CD14-positive monocyte (primary cell): ENCODE results near the gene CASS4. TPM values are rescaled to one million over a fixed set of nuclear protein-coding genes. Genes with fewer than 3 reads are reported as not detected.

Source experiments
- DNase-seq, 3 donors: peaks; one replicate each; pipeline ENCODE4 v3.0.0-alpha.2; 2011 to 2022
- H2AFZ ChIP-seq: 2 replicates; pipeline ENCODE4 v1.6.0; 2012; ENCODE audit warnings: mild to moderate bottlenecking, low read depth, low read length, inconsistent platforms; ENCODE audit not compliant: insufficient read depth, poor library complexity, severe bottlenecking
- H3K27ac ChIP-seq, 2 donors: 1 replicate in 1 of 2; 2 replicates in 1 of 2; pipeline ENCODE4 v1.5.1; 2012 to 2013; ENCODE audit warnings: low read length in 2 of 2, control low read depth in 1 of 2, inconsistent platforms in 1 of 2, low read depth in 1 of 2, mild to moderate bottlenecking in 1 of 2
- H3K27me3 ChIP-seq, 2 donors: one replicate each; pipeline versions ENCODE4 v1.6.0 to v1.6.1; 2011 to 2013; ENCODE audit warnings: low read length in 2 of 2; ENCODE audit not compliant: control insufficient read depth in 2 of 2, insufficient read depth in 2 of 2
- H3K36me3 ChIP-seq, 2 donors: replicated peaks in 1 of 2; 1 replicate in 1 of 2; 2 replicates in 1 of 2; pipeline versions ENCODE4 v1.5.1 to v1.6.1; 2012 to 2013; ENCODE audit warnings: low read length in 2 of 2, control low read depth in 1 of 2, inconsistent platforms in 1 of 2, mild to moderate bottlenecking in 1 of 2; ENCODE audit not compliant: insufficient read depth in 2 of 2, control insufficient read depth in 1 of 2
- H3K4me1 ChIP-seq, 2 donors: 1 replicate in 1 of 2; 2 replicates in 1 of 2; pipeline versions ENCODE4 v1.5.1 to v1.6.1; 2012 to 2013; ENCODE audit warnings: low read length in 2 of 2, control low read depth in 1 of 2, inconsistent platforms in 1 of 2, mild to moderate bottlenecking in 1 of 2, moderate library complexity in 1 of 2; ENCODE audit not compliant: insufficient read depth in 2 of 2, control insufficient read depth in 1 of 2
- H3K4me2 ChIP-seq: replicated peaks from 2 replicates; pipeline ENCODE3; 2012; ENCODE audit warnings: low read length, moderate library complexity, mild to moderate bottlenecking; ENCODE audit not compliant: poor library complexity, severe bottlenecking; ENCODE audit errors: extremely low read depth
- H3K4me3 ChIP-seq, 3 experiments: fragments of 200-600 bp in 1 of 3; sonication (generic) in 1 of 3; replicated peaks in 1 of 3; 1 replicate in 2 of 3; 2 replicates in 1 of 3; pipeline ENCODE4 v1.5.1; 2011 to 2013; ENCODE audit warnings: low read length in 3 of 3, mild to moderate bottlenecking in 3 of 3, control low read depth in 2 of 3, low read depth in 2 of 3, inconsistent platforms in 1 of 3, moderate library complexity in 1 of 3
- H3K79me2 ChIP-seq: 2 replicates; pipeline ENCODE4 v1.6.0; 2012; ENCODE audit warnings: mild to moderate bottlenecking, control low read depth, inconsistent platforms, low read length, moderate library complexity; ENCODE audit not compliant: insufficient read depth
- H3K9ac ChIP-seq: 2 replicates; pipeline ENCODE4 v1.6.0; 2017; ENCODE audit warnings: low read length, mild to moderate bottlenecking; ENCODE audit not compliant: insufficient read depth, poor library complexity, severe bottlenecking
- H3K9me3 ChIP-seq, 2 donors: replicated peaks in 1 of 2; 1 replicate in 1 of 2; 2 replicates in 1 of 2; pipeline versions ENCODE4 v1.5.1 to v1.6.1; 2012 to 2013; ENCODE audit warnings: low read length in 2 of 2, control low read depth in 1 of 2; ENCODE audit not compliant: control insufficient read depth in 1 of 2, insufficient read depth in 1 of 2
- H4K20me1 ChIP-seq: 2 replicates; pipeline ENCODE4 v1.6.0; 2012; ENCODE audit warnings: mild to moderate bottlenecking, low read length, control low read depth, moderate library complexity; ENCODE audit not compliant: insufficient read depth
- H3K27ac Mint-ChIP-seq, 7 donors: one replicate each; pipeline ENCODE4 v1.8.0; 2020; ENCODE audit warnings: mild to moderate bottlenecking in 7 of 7, mixed read lengths in 7 of 7, moderate library complexity in 6 of 7, inconsistent platforms in 2 of 7
- H3K27me3 Mint-ChIP-seq, 3 donors: one replicate each; pipeline ENCODE4 v1.8.0; 2021 to 2022; ENCODE audit warnings: low read depth in 3 of 3, mild to moderate bottlenecking in 3 of 3, mixed read lengths in 3 of 3, moderate library complexity in 3 of 3, inconsistent platforms in 1 of 3
- H3K36me3 Mint-ChIP-seq, 2 donors: one replicate each; pipeline ENCODE4 v1.8.0; 2020; ENCODE audit warnings: mixed read lengths in 2 of 2, inconsistent platforms in 1 of 2, mild to moderate bottlenecking in 1 of 2
- H3K4me1 Mint-ChIP-seq: one replicate; pipeline ENCODE4 v1.8.0; 2020; ENCODE audit warnings: mild to moderate bottlenecking, mixed read lengths
- H3K4me3 Mint-ChIP-seq, 2 donors: one replicate each; pipeline ENCODE4 v1.8.0; 2020; ENCODE audit warnings: mild to moderate bottlenecking in 2 of 2, mixed read lengths in 2 of 2, moderate library complexity in 1 of 2
- H3K9me3 Mint-ChIP-seq, 7 donors: one replicate each; pipeline ENCODE4 v1.8.0; 2020 to 2022; ENCODE audit warnings: mixed read lengths in 7 of 7, mild to moderate bottlenecking in 6 of 7, moderate library complexity in 6 of 7, inconsistent platforms in 2 of 7
- WGBS: methylation state at CpG from one replicate; pipeline ENCODE4 v1.1.5; 2013; ENCODE audit warnings: missing lambda C conversion rate; ENCODE audit not compliant: insufficient coverage; 5-methylcytosine and 5-hydroxymethylcytosine counted together
- intact Hi-C, 2 donors: fragments of 100-400 bp; cut with micrococcal nuclease; formaldehyde crosslinking; loops; one replicate each; pipeline versions ENCODE4 v1.15.0 to v1.15.1; 2023
- polyA plus RNA-seq, 3 donors: library from polyadenylated mRNA; depleted of rRNA in 1 of 3; unstranded in 2 of 3; stranded (reverse) in 1 of 3; fragments of 300-500 nt in 2 of 3; fragments of >200 nt in 1 of 3; fragmentation: Illumina TruSeq in 2 of 3; gene quantifications; 1 replicate in 2 of 3; 2 replicates in 1 of 3; pipeline ENCODE4 v1.2.3, GENCODE V29; 2012 to 2021
- TF ChIP-seq, protein P1 (sequence below): fragments of 200-600 bp; IDR thresholded peaks from one replicate; pipeline ENCODE4 v1.8.0; 2022; ENCODE audit warnings: antibody characterized with exemption, mild to moderate bottlenecking

The CASS4 gene
- polyA plus RNA-seq, 3 donors: 1.9 to 7.4 (median 6.1) TPM

DNA sequence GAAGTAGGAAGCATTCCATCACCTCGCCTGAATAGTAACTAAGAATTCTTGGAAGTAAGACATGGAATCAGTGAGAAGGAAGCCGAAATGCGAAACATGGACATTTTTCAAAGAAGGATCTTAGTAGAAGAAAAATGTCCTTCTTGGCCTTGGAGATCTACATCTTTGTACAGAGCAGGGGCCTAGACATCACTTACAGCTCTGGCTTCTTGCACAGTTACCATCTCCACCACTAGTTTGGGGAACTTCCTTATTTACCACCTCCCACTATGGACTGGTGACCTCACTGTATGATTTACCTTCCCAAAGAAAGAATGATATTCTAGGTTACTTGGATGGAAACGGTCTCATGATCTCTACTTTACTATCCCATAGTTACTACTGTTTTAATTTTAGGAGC is 15.7 kb downstream of the CASS4 start:
- 100% methylated on average over 1 of the region's 4 CpGs for WGBS
- Histone ChIP-seq H3K9me3 (no peaks in the 10 kb centered on the region), H3K27ac (no peak overlapping the region), H3K27me3 (peaks cover 21 to 26% of the 10 kb centered on the region in 2 donors), H3K36me3 (no peaks in the 10 kb centered on the region), H4K20me1 (peaks cover 47% of the 10 kb centered on the region), H3K4me3 (no peak overlapping the region), H2AFZ (no peak overlapping the region), H3K9ac (no peak overlapping the region), H3K4me2 (no peak overlapping the region), H3K79me2 (no peaks in the 10 kb centered on the region), H3K4me1 (peaks cover 70 to 78% of the 10 kb centered on the region in 2 donors)
- TF ChIP-seq, protein P1, sequence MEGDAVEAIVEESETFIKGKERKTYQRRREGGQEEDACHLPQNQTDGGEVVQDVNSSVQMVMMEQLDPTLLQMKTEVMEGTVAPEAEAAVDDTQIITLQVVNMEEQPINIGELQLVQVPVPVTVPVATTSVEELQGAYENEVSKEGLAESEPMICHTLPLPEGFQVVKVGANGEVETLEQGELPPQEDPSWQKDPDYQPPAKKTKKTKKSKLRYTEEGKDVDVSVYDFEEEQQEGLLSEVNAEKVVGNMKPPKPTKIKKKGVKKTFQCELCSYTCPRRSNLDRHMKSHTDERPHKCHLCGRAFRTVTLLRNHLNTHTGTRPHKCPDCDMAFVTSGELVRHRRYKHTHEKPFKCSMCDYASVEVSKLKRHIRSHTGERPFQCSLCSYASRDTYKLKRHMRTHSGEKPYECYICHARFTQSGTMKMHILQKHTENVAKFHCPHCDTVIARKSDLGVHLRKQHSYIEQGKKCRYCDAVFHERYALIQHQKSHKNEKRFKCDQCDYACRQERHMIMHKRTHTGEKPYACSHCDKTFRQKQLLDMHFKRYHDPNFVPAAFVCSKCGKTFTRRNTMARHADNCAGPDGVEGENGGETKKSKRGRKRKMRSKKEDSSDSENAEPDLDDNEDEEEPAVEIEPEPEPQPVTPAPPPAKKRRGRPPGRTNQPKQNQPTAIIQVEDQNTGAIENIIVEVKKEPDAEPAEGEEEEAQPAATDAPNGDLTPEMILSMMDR: no peak
- H3K4me3 Mint-ChIP-seq: peak overlapping the region in 1 of 2 donors; percentile 75
- peaks cover 74% of the 10 kb centered on the region for H3K4me1 Mint-ChIP-seq
- H3K9me3 Mint-ChIP-seq: peaks cover 0 to 7% (median 2%) of the 10 kb centered on the region in 7 donors
- H3K36me3 Mint-ChIP-seq: peaks cover 34 to 39% of the 10 kb centered on the region in 2 donors
- H3K27me3 Mint-ChIP-seq: peaks cover 41 to 53% (median 47%) of the 10 kb centered on the region in 3 donors
- intact Hi-C loops: loop anchor here in 1 of 2 donors (5.0 kb wide), 1 partner anchor 35 kb away; the partner anchor contains the start of genes AURKA and CSTF1
- H3K27ac Mint-ChIP-seq: peak overlapping the region in 3 of 7 donors; percentile 46 to 88 (median 48)
- DNase-seq: peak in 2 of 3 donors; percentile 48 to 52

DNA sequence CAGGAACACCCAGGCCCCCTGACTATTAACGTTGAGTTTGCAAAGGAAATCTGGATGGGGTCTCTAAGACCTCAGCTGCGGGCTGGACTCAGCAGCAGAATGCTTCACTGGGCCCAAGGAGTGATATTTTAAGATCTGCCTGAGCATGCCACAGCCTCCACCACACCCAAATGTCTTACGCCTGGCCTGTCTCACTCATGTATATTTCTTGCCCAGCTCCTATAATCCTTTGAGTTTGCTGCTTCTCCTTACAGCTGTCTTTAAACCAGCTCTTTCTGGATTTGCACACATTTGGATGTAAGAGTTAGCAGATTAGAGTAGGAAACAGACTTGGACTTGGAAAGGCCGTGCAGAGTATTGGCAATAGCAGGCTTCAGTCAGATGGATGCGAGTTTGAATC is 16.4 kb downstream of the CASS4 start:
- peak overlapping the region in 4 of 7 donors; percentile 42 to 83 (median 60) for H3K27ac Mint-ChIP-seq
- Histone ChIP-seq H2AFZ (no peak overlapping the region), H4K20me1 (peaks cover 49% of the 10 kb centered on the region), H3K36me3 (no peaks in the 10 kb centered on the region), H3K9me3 (no peaks in the 10 kb centered on the region), H3K4me2 (peak overlapping the region; percentile 74), H3K27ac (no peak overlapping the region), H3K4me3 (peak overlapping the region in 1 of 3 experiments; percentile 65), H3K79me2 (no peaks in the 10 kb centered on the region), H3K9ac (no peak overlapping the region), H3K4me1 (peaks cover 66 to 78% of the 10 kb centered on the region in 2 donors), H3K27me3 (peaks cover 22 to 29% of the 10 kb centered on the region in 2 donors)
- peaks cover 38 to 44% of the 10 kb centered on the region in 2 donors for H3K36me3 Mint-ChIP-seq
- intact Hi-C loops: loop anchor here in 1 of 2 donors (5.0 kb wide), 1 partner anchor 36 kb away; the partner anchor contains the start of genes AURKA and CSTF1
- WGBS: 100% methylated on average over 3 of the region's 5 CpGs
- TF ChIP-seq, protein P1: no peak
- H3K9me3 Mint-ChIP-seq: peaks cover 0 to 7% (median 2%) of the 10 kb centered on the region in 7 donors
- peak overlapping the region in 1 of 2 donors; percentile 75 for H3K4me3 Mint-ChIP-seq
- peaks cover 76% of the 10 kb centered on the region for H3K4me1 Mint-ChIP-seq
- peaks cover 46 to 59% (median 54%) of the 10 kb centered on the region in 3 donors for H3K27me3 Mint-ChIP-seq
- no peak for DNase-seq
